Middle frontal gyrus (tissue), 1 donor: ENCODE data around the gene ARFGAP3.

Experiments
- DNase-seq: peaks from one replicate; pipeline ENCODE4 v3.0.0-alpha.2; 2015; ENCODE audit warnings: low spot score; ENCODE audit errors: extremely low spot score

ARFGAP3 gene

GRCh38 chr22:42883970-42884369 is 26.9 kb upstream of the ARFGAP3 start:
- no peak for DNase-seq

GRCh38 chr22:42883121-42883520 is 26.0 kb upstream of the ARFGAP3 start:
- no peak for DNase-seq

DNA sequence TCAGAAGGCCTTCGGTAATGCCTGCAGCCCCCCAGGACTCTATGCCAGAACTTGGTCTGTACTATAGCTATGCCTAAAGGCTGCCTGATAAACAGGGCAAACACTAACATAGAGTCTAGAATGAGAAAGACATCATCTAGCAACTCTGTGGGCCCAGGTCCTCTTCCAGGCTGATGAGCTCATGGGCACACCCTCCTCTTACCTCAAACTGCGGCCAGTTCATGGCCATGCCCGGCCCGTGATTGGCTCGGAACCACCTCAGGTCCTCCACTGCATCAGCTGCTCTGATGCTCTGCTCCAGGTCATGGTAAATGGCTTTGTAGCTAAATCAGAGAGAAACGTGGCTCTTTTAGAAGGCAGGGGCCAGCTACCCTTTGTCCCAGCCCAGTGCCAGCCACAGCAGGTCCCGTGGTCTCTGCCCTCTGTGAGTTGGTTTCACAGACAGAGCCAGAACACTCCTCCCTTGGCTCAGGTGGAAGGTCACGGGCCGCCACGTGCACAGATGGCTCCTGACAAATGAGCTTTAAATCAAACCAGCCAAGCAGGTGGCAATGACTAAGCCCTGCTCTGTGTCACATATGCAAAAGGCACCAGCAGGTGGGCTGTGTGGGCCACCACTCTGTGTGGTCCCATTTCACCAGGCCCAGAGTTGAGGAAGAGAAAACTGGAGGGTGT is 25.0 kb upstream of the ARFGAP3 start:
- no peak for DNase-seq

GRCh38 chr22:42881298-42881697 is 24.2 kb upstream of the ARFGAP3 start:
- no peak for DNase-seq

DNA sequence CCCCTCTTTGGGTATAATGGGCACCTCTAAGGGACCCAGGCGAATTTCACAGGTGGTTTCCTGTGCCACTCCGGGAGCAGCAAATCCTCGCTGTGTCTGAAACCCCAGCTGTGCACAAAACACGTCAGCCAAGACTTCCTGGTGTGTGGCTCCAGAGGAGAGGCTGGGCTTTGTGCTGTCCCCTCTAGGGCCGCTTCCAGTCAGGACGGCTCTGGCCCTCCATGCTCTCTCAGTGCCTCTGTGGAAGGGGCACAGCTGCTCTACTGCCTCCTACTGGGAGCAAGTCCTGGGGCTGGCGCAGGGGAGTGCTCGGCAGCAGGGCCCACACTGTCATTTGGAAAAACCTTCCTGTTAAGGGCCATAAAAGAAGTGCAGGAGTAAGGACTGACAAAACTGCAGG is 23.7 kb upstream of the ARFGAP3 start:
- no peak for DNase-seq

- no peak for DNase-seq
Observed at GRCh38 chr22:42879371-42880021, 22.4 kb upstream of the ARFGAP3 start.

DNA sequence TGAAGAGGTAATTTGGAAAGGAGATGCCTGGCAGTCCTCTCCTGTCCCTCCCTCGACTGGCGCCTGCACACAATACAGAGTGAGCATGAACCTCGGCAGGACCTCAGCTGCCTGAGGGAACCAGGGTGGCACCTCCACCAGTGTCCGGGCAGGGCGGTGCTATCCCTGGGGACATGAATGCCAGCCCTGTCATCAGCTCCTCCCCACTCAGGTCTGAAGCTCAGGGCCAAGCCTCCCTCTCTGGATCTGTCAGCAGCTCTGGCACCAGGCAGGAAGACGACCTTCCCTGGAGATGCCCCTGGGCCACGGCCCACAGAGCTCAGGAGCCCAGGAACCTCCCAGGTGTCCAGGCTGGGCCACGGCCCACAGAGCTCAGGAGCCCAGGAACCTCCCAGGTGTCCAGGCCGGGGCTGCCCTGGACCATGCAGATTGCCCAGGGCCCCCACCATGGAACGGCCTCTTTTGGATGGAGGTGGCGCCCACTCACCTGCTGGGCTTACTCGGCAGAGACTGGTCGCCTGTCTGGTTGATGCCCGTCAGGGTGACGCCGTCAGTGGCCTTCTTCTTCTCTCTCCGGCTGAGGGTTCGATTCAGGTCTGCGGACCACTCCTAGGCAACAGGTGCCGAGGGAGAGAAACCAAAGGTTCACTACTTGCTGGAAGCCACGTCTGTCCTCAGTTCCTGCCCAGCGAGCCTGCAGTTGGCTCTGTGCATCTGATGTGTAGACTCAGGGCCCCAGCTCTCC is 21.7 kb upstream of the ARFGAP3 start:
- no peak for DNase-seq

- DNase-seq, result no peak
Observed at GRCh38 chr22:42877597-42878340, 20.7 kb upstream of the ARFGAP3 start.

DNA sequence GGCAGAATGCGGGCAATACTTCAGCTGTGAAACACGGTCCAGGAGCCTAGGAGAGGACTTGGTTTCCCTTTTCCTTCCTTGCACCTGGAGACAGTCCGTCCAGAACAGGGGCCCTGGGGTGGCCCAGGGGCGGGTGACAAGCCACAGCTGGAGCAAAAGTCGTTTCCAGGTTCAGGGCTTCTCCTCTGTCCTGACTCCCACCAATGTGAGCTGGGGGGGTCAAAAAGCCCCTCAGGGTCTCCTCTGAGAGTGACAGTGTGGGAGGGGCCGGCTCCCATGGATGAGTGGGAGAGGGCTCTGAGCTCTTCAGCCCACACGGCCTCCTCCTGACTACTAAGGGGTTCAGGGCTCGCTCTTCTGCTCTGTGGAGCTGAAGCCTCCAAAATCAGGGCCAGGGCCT is 20.1 kb upstream of the ARFGAP3 start:
- DNase-seq, result no peak

GRCh38 chr22:42876041-42876440 is 19.0 kb upstream of the ARFGAP3 start:
- no peak for DNase-seq

DNA sequence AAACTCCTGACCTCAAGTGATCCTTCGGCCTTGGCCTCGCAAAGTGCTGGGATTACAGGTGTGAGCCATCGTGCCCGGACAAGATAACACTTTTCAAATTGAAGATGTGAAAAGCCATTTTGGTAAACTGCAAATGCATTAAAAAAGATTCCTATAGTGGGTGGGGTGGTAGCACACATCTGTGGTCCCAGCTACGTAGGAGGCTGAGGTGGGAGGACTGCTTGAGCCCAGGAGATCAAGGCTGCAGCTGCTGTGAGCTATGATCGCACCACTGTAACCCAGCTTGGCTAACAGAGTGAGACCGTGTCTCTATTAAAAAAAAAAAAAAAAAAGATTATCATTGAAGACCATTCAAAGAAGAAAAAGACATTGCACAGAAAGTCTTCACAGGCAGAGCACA is 16.9 kb upstream of the ARFGAP3 start:
- DNase-seq, result no peak

DNA sequence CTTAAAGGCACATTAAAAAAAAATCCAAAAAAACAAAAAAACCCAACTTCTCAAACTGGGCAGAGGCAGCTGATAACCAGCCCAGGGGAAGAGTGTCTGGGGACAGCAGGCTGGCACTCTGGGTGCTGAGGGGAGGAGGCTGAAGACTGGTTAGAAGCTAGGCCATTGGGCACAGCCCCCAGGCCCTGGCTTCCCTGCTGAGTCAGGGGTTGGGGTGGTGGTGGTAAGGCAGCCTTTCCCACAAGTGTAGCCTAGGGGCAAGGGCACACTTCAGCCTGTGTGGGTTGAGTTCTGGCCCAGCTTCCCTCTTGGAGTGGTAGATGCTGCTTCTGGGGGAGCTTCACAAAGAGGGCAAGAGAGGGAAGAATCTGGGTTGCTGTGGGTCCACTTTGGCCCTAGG is 16.3 kb upstream of the ARFGAP3 start:
- DNase-seq, result no peak

GRCh38 chr22:42872821-42873220 is 15.7 kb upstream of the ARFGAP3 start:
- no peak for DNase-seq

DNA sequence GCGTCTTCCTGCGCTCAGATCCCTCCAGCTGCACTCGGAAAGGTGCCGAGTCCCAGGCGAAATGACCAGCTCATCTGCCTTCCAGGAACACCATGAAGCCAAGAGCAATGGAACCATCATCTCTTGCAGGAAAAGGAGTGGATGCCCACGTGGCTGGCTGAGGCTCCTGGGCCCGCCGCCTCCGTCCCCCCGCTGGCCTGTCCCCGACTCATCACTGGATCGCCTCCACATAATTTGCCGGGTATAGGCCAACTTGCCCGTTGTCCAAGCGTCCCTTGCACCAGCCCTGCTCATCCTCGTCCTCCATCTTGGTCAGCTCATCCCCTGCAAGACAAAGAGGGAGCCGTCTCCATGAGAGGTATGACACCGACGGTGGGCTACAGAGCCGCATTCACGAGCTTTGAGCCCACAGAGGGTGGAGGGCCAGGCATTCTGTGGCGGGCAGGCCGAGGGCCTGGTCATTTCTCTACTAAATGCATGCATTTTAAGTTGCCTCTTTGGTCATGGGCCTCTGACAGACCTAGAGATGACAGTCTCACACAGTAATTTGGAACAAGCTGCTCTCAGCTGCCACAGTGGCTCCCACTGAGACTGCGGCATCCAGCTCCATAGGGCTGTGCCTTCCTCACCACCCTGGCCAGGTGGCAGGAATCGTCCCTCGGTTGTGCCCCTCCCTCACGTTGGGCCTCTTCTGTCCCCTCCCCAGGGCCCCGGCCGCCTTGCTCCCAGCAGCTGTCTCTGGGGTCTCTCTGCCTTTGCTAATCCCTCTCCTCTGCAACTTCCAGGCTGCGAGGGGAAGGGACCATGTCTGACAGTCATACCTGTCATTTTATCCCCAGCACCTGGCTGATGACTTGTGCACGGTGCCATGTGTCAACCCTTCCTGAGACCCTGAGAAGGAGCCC is 14.3 kb upstream of the ARFGAP3 start:
- no peak for DNase-seq

GRCh38 chr22:42869888-42870480 is 12.9 kb upstream of the ARFGAP3 start:
- DNase-seq, result no peak

DNA sequence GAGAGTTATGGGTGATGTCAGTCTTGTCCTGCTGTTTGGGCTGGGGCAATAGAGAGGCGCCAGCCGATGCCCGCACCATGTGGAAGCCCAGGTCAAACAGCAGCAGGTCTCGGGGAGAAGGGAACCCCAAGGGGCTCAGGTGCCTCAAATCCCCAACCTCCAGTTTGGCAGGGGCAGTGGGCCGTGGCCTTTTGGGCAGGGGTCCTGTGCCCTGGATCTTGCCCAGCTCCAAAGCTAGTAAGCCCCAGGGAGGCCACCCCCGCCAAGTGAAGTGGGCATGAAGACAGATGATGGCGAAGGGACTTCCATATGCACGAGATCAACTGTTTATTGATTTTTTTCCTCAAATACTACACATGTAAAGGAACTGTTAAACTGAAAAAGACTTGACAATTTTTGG is 12.4 kb upstream of the ARFGAP3 start:
- no peak for DNase-seq

GRCh38 chr22:42868751-42869251 is 11.7 kb upstream of the ARFGAP3 start:
- no peak for DNase-seq

DNA sequence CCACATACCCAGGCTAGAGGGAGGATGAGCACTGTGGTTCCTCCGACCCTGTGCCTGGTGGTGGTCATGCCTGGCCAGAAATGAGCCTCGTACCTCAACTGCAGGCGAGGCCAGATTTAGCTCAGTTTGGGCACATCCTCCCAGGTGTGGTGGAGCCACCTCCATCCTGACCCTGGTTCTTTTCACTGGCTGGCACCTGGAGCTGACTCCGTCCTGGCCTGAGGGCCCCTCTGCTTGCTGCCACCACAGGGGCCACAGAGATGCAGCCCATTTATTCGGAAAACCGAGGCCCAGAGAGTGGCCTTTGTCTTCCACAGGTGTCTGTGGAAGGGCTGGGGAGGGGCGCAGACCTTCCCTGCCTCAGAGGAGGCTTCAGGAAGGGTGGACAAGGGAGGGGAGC is 9.0 kb upstream of the ARFGAP3 start:
- no peak for DNase-seq

- no peak for DNase-seq
Observed at GRCh38 chr22:42865536-42865935, 8.5 kb upstream of the ARFGAP3 start.

DNA sequence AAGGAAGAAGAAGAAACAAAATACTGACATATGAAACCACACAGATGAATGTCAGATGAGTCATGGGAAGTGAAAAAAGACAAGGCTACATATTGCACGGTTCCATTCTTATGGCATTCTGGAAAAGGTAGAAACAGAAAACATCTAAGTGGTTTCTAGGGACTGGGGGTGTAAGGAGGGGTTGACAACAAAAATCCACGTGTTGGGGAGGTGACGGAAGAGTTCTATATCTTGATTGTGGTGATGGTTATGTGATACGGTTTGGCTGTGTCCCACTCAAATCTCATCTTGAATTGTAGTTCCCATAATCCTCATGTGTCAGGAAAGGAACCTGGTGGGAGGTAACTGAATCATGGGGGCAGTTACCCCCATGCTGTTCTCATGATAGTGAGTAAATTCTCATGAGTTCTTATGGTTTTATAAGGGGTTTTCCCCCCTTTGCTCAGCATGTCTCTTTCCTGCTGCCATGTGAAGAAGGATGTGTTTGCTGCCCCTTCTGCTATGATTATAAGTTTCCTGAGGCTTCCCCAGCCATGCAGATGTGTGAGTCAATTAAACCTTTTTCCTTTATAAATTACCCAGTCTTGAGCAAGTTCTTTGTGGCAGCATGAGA is 6.4 kb upstream of the ARFGAP3 start:
- no peak for DNase-seq
